Upper lobe of right lung (tissue), 1 donor: Measurements from ENCODE around the gene OR10J5. TPM values are rescaled to one million over a fixed set of nuclear protein-coding genes. Genes with fewer than 3 reads are reported as not detected.
"Not testable (repeated sequence)": the region's sequence is repeated elsewhere in the genome, so short reads cannot be mapped to it uniquely, and the experiment has no call there.

Experiments
- ATAC-seq: fragments of 200-7000 bp; cut with Tn5 transposase; one replicate; pipeline ENCODE4 v1.9.1; 2020; ENCODE audit warnings: mild to moderate bottlenecking, moderate library complexity
- DNase-seq: peaks from one replicate; pipeline ENCODE4 v3.0.0-alpha.2; 2020
- H3K27ac ChIP-seq: fragments of 200-600 bp; one replicate; pipeline ENCODE4 v1.8.0; 2022
- H3K27me3 ChIP-seq: fragments of 200-600 bp; one replicate; pipeline ENCODE4 v1.8.0; 2022; ENCODE audit warnings: mild to moderate bottlenecking
- H3K36me3 ChIP-seq: fragments of 200-600 bp; one replicate; pipeline ENCODE4 v1.8.0; 2022
- H3K4me1 ChIP-seq: fragments of 200-600 bp; one replicate; pipeline ENCODE4 v1.8.0; 2022
- H3K4me3 ChIP-seq: fragments of 200-600 bp; one replicate; pipeline ENCODE4 v1.8.0; 2022; ENCODE audit warnings: mild to moderate bottlenecking
- H3K9me3 ChIP-seq: fragments of 200-600 bp; one replicate; pipeline ENCODE4 v1.8.0; 2022
- CTCF ChIP-seq: fragments of 200-600 bp; IDR thresholded peaks from one replicate; pipeline ENCODE4 v1.8.0; 2022; ENCODE audit warnings: antibody characterized with exemption
- intact Hi-C: fragments of 100-400 bp; cut with DNase I; formaldehyde crosslinking; loops from one replicate; pipeline ENCODE4 v1.11.0; 2022
- total RNA-seq: library from RNA; stranded (reverse); fragmentation: NEBNext Ultra II Directional; extraction: Animal tissue kit (Norgen Biotek cat#: 25700); gene quantifications from one replicate; pipeline ENCODE4 v1.2.1, GENCODE V29; 2021
- donor health status: DM: no; HTN: yes; CAD: no; lungs with severe emphysema.

Gene OR10J5
- total RNA-seq, 1 donor from 2014 or later: not detected

- no peak for TF ChIP-seq CTCF
- Histone ChIP-seq H3K4me3 (no peak overlapping the region), H3K36me3 (no peaks in the 10 kb centered on the region), H3K4me1 (no peaks in the 10 kb centered on the region), H3K9me3 (peaks cover 17% of the 10 kb centered on the region), H3K27me3 (no peaks in the 10 kb centered on the region), H3K27ac (no peak overlapping the region)
- no peak for DNase-seq
- intact Hi-C loops: no loop called here
- ATAC-seq: no peak
These were observed 34.7 kb downstream of the OR10J5 start for GRCh38 chr1:159501082-159501481.

- H3K9me3 ChIP-seq, ATAC-seq, H3K4me3 ChIP-seq, H3K27ac ChIP-seq, DNase-seq, H3K4me1 ChIP-seq, H3K36me3 ChIP-seq, intact Hi-C loops, H3K27me3 ChIP-seq: not testable (repeated sequence)
These were observed 41.1 kb downstream of the OR10J5 start for GRCh38 chr1:159494513-159495210.

DNA sequence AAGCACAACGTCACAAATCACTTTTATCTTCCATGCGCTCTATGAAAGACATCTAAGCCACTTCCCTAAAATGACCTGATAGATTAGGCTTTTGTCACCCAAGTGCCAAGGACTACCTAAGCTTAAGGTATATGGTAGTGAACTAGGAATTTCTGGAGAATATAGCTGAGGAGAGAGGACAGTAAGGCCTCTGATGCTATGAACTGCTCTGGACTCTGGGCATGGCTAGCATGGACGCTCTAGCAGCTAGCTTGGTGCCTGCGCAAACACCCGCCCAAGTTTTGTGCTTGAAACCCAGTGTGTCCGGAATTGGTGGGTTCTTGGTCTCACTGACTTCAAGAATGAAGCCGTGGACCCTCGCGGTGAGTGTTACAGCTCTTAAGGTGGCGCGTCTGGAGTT, 42.5 kb downstream of the OR10J5 start:
- H3K9me3 ChIP-seq: no peaks in the 10 kb centered on the region
- no peak for DNase-seq
- no peaks in the 10 kb centered on the region for H3K27me3 ChIP-seq
- no peaks in the 10 kb centered on the region for H3K36me3 ChIP-seq
- intact Hi-C loops: no loop called here
- TF ChIP-seq CTCF: no peak
- H3K27ac ChIP-seq: no peak overlapping the region
- no peak for ATAC-seq
- no peak overlapping the region for H3K4me3 ChIP-seq
- H3K4me1 ChIP-seq: no peaks in the 10 kb centered on the region

DNA sequence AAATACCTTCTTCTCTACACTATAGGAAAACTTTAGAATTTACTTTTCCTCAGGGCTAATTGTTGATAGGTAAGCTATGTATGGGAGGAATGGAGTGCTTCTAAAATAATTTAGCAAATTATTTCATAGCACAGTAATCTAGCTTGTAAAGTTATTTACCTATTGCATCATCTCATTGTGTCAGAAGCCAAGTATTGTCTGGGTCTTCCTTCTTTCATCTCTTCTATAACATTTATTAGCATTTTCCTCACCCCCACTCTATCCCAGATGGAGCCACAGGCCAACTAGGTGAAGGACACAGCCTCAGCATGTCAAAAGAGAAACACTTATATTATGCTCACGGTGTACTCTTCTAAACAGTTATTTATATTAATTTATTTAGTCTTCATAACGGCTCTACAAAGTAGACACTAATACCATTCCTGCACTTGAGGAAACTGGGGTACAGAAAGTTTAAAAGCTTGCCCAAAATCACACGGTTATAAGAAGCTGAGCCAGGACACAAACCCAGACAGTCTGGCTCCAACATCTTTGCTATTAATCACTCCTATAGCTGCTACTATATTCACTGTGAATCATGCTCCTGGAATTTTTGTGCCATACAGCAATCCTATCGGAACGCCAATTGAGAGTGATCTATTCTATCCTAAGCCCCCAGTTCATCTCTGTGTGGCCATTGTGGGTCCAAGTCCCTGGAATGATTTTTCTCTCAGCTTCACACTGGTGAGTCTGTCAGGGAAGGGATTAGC, 43.1 kb downstream of the OR10J5 start:
- Histone ChIP-seq H3K9me3 (no peaks in the 10 kb centered on the region), H3K27me3 (no peaks in the 10 kb centered on the region), H3K4me1 (no peaks in the 10 kb centered on the region), H3K4me3 (no peak overlapping the region), H3K27ac (no peak overlapping the region), H3K36me3 (no peaks in the 10 kb centered on the region)
- no peak for DNase-seq
- no peak for TF ChIP-seq CTCF
- no peak for ATAC-seq
- intact Hi-C loops: no loop called here

Other genes with a start within 250 kb of the OR10J5 start
- gene FCER1A, start 233.7 kb downstream of the OR10J5 start, total RNA-seq: 13.3 TPM
- not detected for gene OR10J4, start 103.8 kb downstream of the OR10J5 start, total RNA-seq
- gene OR10J1, start 96.3 kb downstream of the OR10J5 start, total RNA-seq: not detected
- gene APCS, start 51.8 kb upstream of the OR10J5 start, total RNA-seq: not detected
- gene CRP, start 178.6 kb upstream of the OR10J5 start, total RNA-seq: 0.26 TPM
- 71.1 TPM for gene DUSP23, start 245.0 kb upstream of the OR10J5 start, total RNA-seq